Ectodermal cell (in vitro differentiated cells): ENCODE data around the gene COLQ.
"Not testable (repeated sequence)": the region's sequence is repeated elsewhere in the genome, so short reads cannot be mapped to it uniquely, and the experiment has no call there.

ENCODE experiments used
- H3K27ac ChIP-seq: 2 replicates; pipeline ENCODE4 v1.7.0; 2013; ENCODE audit warnings: mild to moderate bottlenecking, low read depth, low read length; ENCODE audit not compliant: insufficient read depth, poor library complexity, severe bottlenecking
- H3K27me3 ChIP-seq: 2 replicates; pipeline ENCODE4 v1.7.0; 2013; ENCODE audit warnings: mild to moderate bottlenecking, low read length; ENCODE audit not compliant: insufficient read depth, control insufficient read depth, poor library complexity, severe bottlenecking
- H3K36me3 ChIP-seq: one replicate; pipeline ENCODE4 v1.7.0; 2013; ENCODE audit warnings: low read length; ENCODE audit not compliant: control insufficient read depth, insufficient read depth
- H3K4me1 ChIP-seq: one replicate; pipeline ENCODE4 v1.7.0; 2013; ENCODE audit warnings: low read length; ENCODE audit not compliant: control insufficient read depth, insufficient read depth
- H3K4me3 ChIP-seq: 2 replicates; pipeline ENCODE4 v1.7.0; 2013; ENCODE audit warnings: low read depth, low read length, control low read depth; ENCODE audit not compliant: insufficient read depth
- H3K9me3 ChIP-seq: 2 replicates; pipeline ENCODE4 v1.7.0; 2013; ENCODE audit warnings: mild to moderate bottlenecking, low read length, moderate library complexity; ENCODE audit not compliant: control insufficient read depth
- WGBS, 2 experiments: methylation state at CpG; one replicate each; pipeline ENCODE4 v1.1.7; 2013; ENCODE audit warnings: missing lambda C conversion rate in 2 of 2; 5-methylcytosine and 5-hydroxymethylcytosine counted together

Gene COLQ

GRCh38 chr3:15539066-15539465 is 17.6 kb upstream of the COLQ start:
- WGBS, 2 experiments = 93 to 96% methylated on average over 1 of the region's 1 CpG
- H3K27me3 ChIP-seq = no peaks in the 10 kb centered on the region
- no peaks in the 10 kb centered on the region for H3K36me3 ChIP-seq
- no peak overlapping the region for H3K4me3 ChIP-seq
- H3K9me3 ChIP-seq = no peaks in the 10 kb centered on the region
- H3K27ac ChIP-seq = no peak overlapping the region
- no peaks in the 10 kb centered on the region for H3K4me1 ChIP-seq

DNA sequence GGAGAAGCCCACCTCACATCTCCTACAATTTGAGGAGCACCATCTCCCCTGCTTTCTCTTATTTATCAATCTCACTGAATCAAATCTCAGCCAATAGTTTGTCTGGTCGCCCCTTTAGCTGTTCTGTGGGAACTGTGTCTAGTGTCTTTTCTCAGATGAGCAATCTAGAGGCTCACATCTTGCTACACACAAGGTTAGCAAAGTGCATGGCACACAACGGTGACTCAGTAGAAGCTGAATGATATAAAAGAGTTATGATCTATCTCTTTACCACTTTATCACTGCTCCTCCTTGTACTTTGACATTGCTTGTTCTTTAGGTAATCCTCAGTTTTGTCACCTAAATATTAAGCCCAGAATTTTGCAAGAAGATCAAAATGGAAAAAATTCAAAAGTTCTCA is 16.8 kb upstream of the COLQ start:
- H3K9me3 ChIP-seq = no peaks in the 10 kb centered on the region

DNA sequence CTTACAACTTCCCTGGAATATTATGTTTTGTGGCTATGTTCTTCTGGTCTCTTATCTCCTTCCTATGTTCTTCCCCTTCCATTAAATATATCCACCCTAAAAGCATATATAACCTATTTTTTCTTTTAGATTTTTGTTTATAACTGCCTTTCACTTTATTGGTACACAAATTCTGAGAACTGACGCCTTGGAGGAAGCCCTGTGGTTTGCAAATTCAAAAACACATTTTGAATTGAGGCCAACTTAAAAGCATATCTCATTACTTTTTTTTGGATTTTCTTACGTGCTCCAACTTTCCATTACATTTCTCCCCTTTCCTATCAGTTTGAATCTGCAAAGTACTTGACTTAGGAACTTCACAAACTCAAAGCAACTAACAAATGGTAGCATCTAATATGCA is 15.3 kb upstream of the COLQ start:
- Histone ChIP-seq H3K27ac (no peak overlapping the region), H3K36me3 (no peaks in the 10 kb centered on the region), H3K4me1 (no peaks in the 10 kb centered on the region), H3K9me3 (no peaks in the 10 kb centered on the region), H3K27me3 (no peaks in the 10 kb centered on the region), H3K4me3 (no peak overlapping the region)
- 90 to 91% methylated on average over 2 of the region's 2 CpGs for WGBS, 2 experiments

More for the DNA sequence above, 16.8 kb upstream of the COLQ start:
- Histone ChIP-seq H3K4me3 (no peak overlapping the region), H3K27ac (no peak overlapping the region), H3K4me1 (no peaks in the 10 kb centered on the region), H3K36me3 (no peaks in the 10 kb centered on the region), H3K27me3 (no peaks in the 10 kb centered on the region)
- WGBS, 2 experiments = 90 to 91% methylated on average over 2 of the region's 2 CpGs

GRCh38 chr3:15535732-15536131 is 14.2 kb upstream of the COLQ start:
- no peaks in the 10 kb centered on the region for H3K36me3 ChIP-seq
- 96 to 100% methylated on average over 1 of the region's 1 CpG for WGBS, 2 experiments

GRCh38 chr3:15532614-15533013 is 11.1 kb upstream of the COLQ start:
- not testable (repeated sequence) for H3K27ac ChIP-seq, H3K9me3 ChIP-seq, H3K27me3 ChIP-seq, H3K4me3 ChIP-seq, H3K4me1 ChIP-seq, H3K36me3 ChIP-seq
- WGBS, 2 experiments = 93 to 97% methylated on average over 2 of the region's 2 CpGs

More at GRCh38 chr3:15535732-15536131, 14.2 kb upstream of the COLQ start:
- Histone ChIP-seq H3K27ac (no peak overlapping the region), H3K4me1 (no peaks in the 10 kb centered on the region), H3K27me3 (no peaks in the 10 kb centered on the region), H3K9me3 (no peaks in the 10 kb centered on the region), H3K4me3 (no peak overlapping the region)

GRCh38 chr3:15531346-15531745 is 9.8 kb upstream of the COLQ start:
- Histone ChIP-seq H3K27me3 (no peaks in the 10 kb centered on the region), H3K4me3 (no peak overlapping the region), H3K9me3 (no peaks in the 10 kb centered on the region), H3K36me3 (no peaks in the 10 kb centered on the region), H3K27ac (no peak overlapping the region), H3K4me1 (no peaks in the 10 kb centered on the region)
- WGBS, 2 experiments = 90 to 92% methylated on average over 1 of the region's 1 CpG

- H3K4me3 ChIP-seq = no peak overlapping the region
- WGBS, 2 experiments = 92 to 94% methylated on average over 4 of the region's 4 CpGs
- H3K4me1 ChIP-seq = no peaks in the 10 kb centered on the region
- no peaks in the 10 kb centered on the region for H3K9me3 ChIP-seq
- no peak overlapping the region for H3K27ac ChIP-seq
- no peaks in the 10 kb centered on the region for H3K36me3 ChIP-seq
- no peaks in the 10 kb centered on the region for H3K27me3 ChIP-seq
These were observed 7.5 kb upstream of the COLQ start for GRCh38 chr3:15528854-15529537.

GRCh38 chr3:15527031-15527459 is 5.5 kb upstream of the COLQ start:
- no peaks in the 10 kb centered on the region for H3K27me3 ChIP-seq
- no peaks in the 10 kb centered on the region for H3K4me1 ChIP-seq
- 58 to 60% methylated on average over 4 of the region's 4 CpGs for WGBS, 2 experiments
- H3K27ac ChIP-seq = no peak overlapping the region
- no peaks in the 10 kb centered on the region for H3K9me3 ChIP-seq
- H3K4me3 ChIP-seq = no peak overlapping the region
- no peaks in the 10 kb centered on the region for H3K36me3 ChIP-seq

GRCh38 chr3:15525790-15526189 is 4.3 kb upstream of the COLQ start:
- WGBS, 2 experiments = 83% methylated on average over 1 of the region's 1 CpG; no CpG with 5 or more reads in 1 of the 2 experiments
- Histone ChIP-seq H3K4me3 (no peak overlapping the region), H3K36me3 (no peaks in the 10 kb centered on the region), H3K4me1 (peaks cover 4% of the 10 kb centered on the region), H3K27ac (no peak overlapping the region), H3K9me3 (no peaks in the 10 kb centered on the region), H3K27me3 (no peaks in the 10 kb centered on the region)

DNA sequence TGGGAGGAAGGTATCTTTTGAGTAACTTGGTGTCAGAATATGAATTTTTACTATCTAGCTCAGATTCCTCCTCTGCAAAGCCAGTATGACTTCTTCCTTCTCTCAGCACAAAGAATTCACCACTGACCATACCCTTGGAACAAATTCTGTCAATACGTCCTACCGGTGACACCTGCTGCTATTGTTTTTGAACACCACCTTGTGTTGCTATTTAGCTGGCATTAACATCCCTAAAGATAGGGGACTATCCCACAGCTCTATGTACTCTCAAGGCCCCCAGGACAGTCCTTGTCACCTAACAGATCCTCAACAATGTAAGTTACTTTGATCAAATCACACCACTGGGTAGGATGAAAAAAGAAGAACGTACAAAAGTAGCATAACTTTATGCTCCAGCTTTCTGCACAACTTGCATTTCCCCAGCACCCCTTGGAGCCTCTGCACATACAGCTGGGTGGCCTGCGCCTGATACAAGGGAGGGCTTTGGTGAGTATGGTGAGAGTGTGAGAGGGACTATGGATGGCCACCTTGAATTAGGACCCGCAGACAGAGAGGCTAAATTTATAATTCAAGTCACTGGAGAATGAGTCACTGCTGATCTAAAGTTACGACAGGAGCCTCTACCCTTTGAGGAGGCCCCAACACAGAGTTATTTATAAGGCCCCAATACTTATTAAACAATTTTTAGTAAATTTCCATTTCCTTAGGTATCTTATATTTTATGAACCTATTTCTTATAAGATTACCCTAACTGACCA is 2.3 kb upstream of the COLQ start:
- H3K4me1 ChIP-seq = peaks cover 4% of the 10 kb centered on the region
- no peak overlapping the region for H3K4me3 ChIP-seq
- H3K36me3 ChIP-seq = no peaks in the 10 kb centered on the region
- H3K27ac ChIP-seq = no peak overlapping the region
- 65 to 69% methylated on average over 6 of the region's 6 CpGs for WGBS, 2 experiments
- H3K9me3 ChIP-seq = no peaks in the 10 kb centered on the region
- H3K27me3 ChIP-seq = no peaks in the 10 kb centered on the region
